HG02870 (cell line): ENCODE data around the gene NBEAL2.
"Not testable (repeated sequence)": the region's sequence is repeated elsewhere in the genome, so short reads cannot be mapped to it uniquely, and the experiment has no call there.

Source experiments
- ATAC-seq: cut with Tn5 transposase; IDR thresholded peaks from one replicate; pipeline ENCODE4 v1.9.1; 2021; ENCODE audit warnings: mild to moderate bottlenecking, moderate library complexity; ENCODE audit not compliant: unreplicated experiment

The NBEAL2 gene

GRCh38 chr3:47034868-47035489 is 55.5 kb downstream of the NBEAL2 start:
- no peak for ATAC-seq

GRCh38 chr3:47035645-47036044 is 56.2 kb downstream of the NBEAL2 start:
- no peak for ATAC-seq

GRCh38 chr3:47036145-47036544 is 56.7 kb downstream of the NBEAL2 start:
- ATAC-seq = no peak

- ATAC-seq = not testable (repeated sequence)
Measured at GRCh38 chr3:47037302-47037701, 57.8 kb downstream of the NBEAL2 start.

- no peak for ATAC-seq
Measured at GRCh38 chr3:47041114-47041513, 61.6 kb downstream of the NBEAL2 start.

- no peak for ATAC-seq
Measured at GRCh38 chr3:47042231-47042791, 62.8 kb downstream of the NBEAL2 start.

GRCh38 chr3:47047069-47047468 is 67.6 kb downstream of the NBEAL2 start:
- ATAC-seq = no peak

GRCh38 chr3:47047673-47048072 is 68.2 kb downstream of the NBEAL2 start:
- ATAC-seq = no peak

GRCh38 chr3:47054412-47054811 is 74.9 kb downstream of the NBEAL2 start:
- no peak for ATAC-seq

- no peak for ATAC-seq
Measured at GRCh38 chr3:47056705-47057104, 77.2 kb downstream of the NBEAL2 start.

- ATAC-seq = no peak
Measured at GRCh38 chr3:47057212-47057671, 77.8 kb downstream of the NBEAL2 start.
